Esophagus squamous epithelium (tissue), 4 donors: Measurements from ENCODE around the gene PBX3.

Source experiments
- CTCF ChIP-seq, 6 experiments: fragments of 450-650 bp in 4 of 6; fragments of 200-600 bp in 2 of 6; sonication (generic) in 2 of 6; IDR thresholded peaks; one replicate each; pipeline ENCODE4 v1.5.1; 2016 to 2019; ENCODE audit warnings: antibody characterized with exemption in 6 of 6, mild to moderate bottlenecking in 4 of 6, moderate library complexity in 4 of 6
- POLR2A ChIP-seq, 4 donors: fragments of 450-650 bp; IDR thresholded peaks; one replicate each; pipeline ENCODE4 v1.6.1; 2017; ENCODE audit warnings: antibody characterized with exemption in 4 of 4, mild to moderate bottlenecking in 4 of 4, moderate library complexity in 3 of 4

GRCh38 chr9:125705893-125706292 is 41.3 kb upstream of the PBX3 start:
- no peak for TF ChIP-seq CTCF (IDR thresholded peaks at IDR 0.05)
- no peak for TF ChIP-seq POLR2A (IDR thresholded peaks at IDR 0.05)
